ENCODE results near the gene BSN. TPM values are rescaled to one million over a fixed set of nuclear protein-coding genes. Genes with fewer than 3 reads are reported as not detected.

The BSN gene
- total and polyA plus RNA-seq, 2 of the 4 experiments (the other 2 are of a cell fraction) = under 0.01 to 0.03 TPM

DNA sequence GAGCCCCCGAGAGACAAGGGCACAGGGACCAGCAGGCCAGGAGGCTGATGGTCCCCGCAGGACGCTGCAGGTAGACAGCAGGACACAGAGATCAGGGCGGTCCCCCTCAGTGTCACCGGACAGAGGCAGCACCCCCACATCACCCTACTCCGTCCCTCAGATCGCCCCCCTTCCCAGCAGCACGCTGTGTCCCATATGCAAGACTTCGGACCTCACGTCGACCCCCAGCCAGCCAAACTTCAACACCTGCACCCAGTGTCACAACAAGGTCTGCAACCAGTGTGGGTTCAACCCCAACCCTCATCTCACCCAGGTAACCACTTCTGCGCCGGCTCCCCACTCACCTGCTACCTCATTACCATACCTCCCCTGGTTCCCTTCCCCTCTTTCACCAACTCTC, 70.8 kb downstream of the BSN start:
- H2AK5ac ChIP-seq (ENCODE audit: low read depth, low read length) = no peak overlapping the region
- intact Hi-C loops (cut with micrococcal nuclease) = no loop called here
- H4K20me1 ChIP-seq (ENCODE audit: insufficient read depth, low read length) = no peaks in the 10 kb centered on the region
- H2AK9ac ChIP-seq (replicated peaks; ENCODE audit: low read depth, low read length, poor library complexity) = no peak overlapping the region
- H3K4ac ChIP-seq (ENCODE audit: low read depth, low read length) = no peak overlapping the region
- TF ChIP-seq MXI1 (IDR thresholded peaks at IDR 0.05; ENCODE audit: borderline replicate concordance, low read depth, low read length) = no peak
- TF ChIP-seq RCOR1 (IDR thresholded peaks at IDR 0.05; ENCODE audit: insufficient replicate concordance, low read length) = no peak
- TF ChIP-seq CHD1 (IDR thresholded peaks at IDR 0.05; ENCODE audit: low read depth, low read length) = no peak
- no peak for TF ChIP-seq NFE2L2 (IDR thresholded peaks at IDR 0.05; ENCODE audit: low read depth, low read length)
- TF ChIP-seq FOS (IDR thresholded peaks at IDR 0.05; ENCODE audit: low read depth, low read length) = no peak
- no peak for TF ChIP-seq BHLHE40 (IDR thresholded peaks at IDR 0.05; ENCODE audit: low read depth, low read length)
- no peak for TF ChIP-seq MAFK (IDR thresholded peaks at IDR 0.05; ENCODE audit: low read depth, low read length)
- TF ChIP-seq POLR2A (IDR thresholded peaks at IDR 0.05; ENCODE audit: low read depth, low read length) = no peak
- TF ChIP-seq, protein P1, sequence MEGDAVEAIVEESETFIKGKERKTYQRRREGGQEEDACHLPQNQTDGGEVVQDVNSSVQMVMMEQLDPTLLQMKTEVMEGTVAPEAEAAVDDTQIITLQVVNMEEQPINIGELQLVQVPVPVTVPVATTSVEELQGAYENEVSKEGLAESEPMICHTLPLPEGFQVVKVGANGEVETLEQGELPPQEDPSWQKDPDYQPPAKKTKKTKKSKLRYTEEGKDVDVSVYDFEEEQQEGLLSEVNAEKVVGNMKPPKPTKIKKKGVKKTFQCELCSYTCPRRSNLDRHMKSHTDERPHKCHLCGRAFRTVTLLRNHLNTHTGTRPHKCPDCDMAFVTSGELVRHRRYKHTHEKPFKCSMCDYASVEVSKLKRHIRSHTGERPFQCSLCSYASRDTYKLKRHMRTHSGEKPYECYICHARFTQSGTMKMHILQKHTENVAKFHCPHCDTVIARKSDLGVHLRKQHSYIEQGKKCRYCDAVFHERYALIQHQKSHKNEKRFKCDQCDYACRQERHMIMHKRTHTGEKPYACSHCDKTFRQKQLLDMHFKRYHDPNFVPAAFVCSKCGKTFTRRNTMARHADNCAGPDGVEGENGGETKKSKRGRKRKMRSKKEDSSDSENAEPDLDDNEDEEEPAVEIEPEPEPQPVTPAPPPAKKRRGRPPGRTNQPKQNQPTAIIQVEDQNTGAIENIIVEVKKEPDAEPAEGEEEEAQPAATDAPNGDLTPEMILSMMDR (conservative IDR thresholded peaks at IDR 0.05; ENCODE audit: low read depth, low read length) = no peak
- TF ChIP-seq, protein P2, sequence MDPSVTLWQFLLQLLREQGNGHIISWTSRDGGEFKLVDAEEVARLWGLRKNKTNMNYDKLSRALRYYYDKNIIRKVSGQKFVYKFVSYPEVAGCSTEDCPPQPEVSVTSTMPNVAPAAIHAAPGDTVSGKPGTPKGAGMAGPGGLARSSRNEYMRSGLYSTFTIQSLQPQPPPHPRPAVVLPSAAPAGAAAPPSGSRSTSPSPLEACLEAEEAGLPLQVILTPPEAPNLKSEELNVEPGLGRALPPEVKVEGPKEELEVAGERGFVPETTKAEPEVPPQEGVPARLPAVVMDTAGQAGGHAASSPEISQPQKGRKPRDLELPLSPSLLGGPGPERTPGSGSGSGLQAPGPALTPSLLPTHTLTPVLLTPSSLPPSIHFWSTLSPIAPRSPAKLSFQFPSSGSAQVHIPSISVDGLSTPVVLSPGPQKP (IDR thresholded peaks at IDR 0.05; ENCODE audit: borderline replicate concordance, low read depth, low read length) = no peak
- no peak for TF ChIP-seq CEBPB (IDR thresholded peaks at IDR 0.05; ENCODE audit: low read depth, low read length)
- no peak for TF ChIP-seq SMC3 (IDR thresholded peaks at IDR 0.05; ENCODE audit: low read depth, low read length)
- TF ChIP-seq RAD21 (IDR thresholded peaks at IDR 0.05; ENCODE audit: low read length) = no peak
- TF ChIP-seq RFX5 (IDR thresholded peaks at IDR 0.05; ENCODE audit: low read depth, low read length) = no peak
- no peaks in the 10 kb centered on the region for H3K9me3 ChIP-seq (ENCODE audit: control insufficient read depth, insufficient read depth, low read length)
- no peak overlapping the region for H2BK5ac ChIP-seq (ENCODE audit: low read depth, low read length, poor library complexity, severe bottlenecking)
- no peak overlapping the region for H3K4me3 ChIP-seq (ENCODE audit: insufficient read depth, low read depth, low read length)
- H3K36me3 ChIP-seq (ENCODE audit: control insufficient read depth, insufficient read depth, low read length) = no peaks in the 10 kb centered on the region
- no peak overlapping the region for H3K14ac ChIP-seq (replicated peaks; ENCODE audit: low read depth, low read length)
- no peak overlapping the region for H2BK120ac ChIP-seq (ENCODE audit: low read depth, low read length)
- H4K5ac ChIP-seq (ENCODE audit: low read depth, low read length) = no peak overlapping the region
- H3K4me1 ChIP-seq (ENCODE audit: control insufficient read depth, insufficient read depth, low read length) = no peaks in the 10 kb centered on the region
- dilution Hi-C loops (cut with HindIII; ENCODE audit: low sequenced_read_pairs, unreplicated experiment) = no loop called here
- H3K23ac ChIP-seq (ENCODE audit: low read depth, low read length) = no peak overlapping the region
- 73% methylated on average over 4 of the region's 13 CpGs; no CpG with 5 or more reads in 1 of the 2 experiments for WGBS, 2 experiments (ENCODE audit: extremely low coverage in 2 of 2, insufficient read length in 1 of 2)
- CTCF ChIA-PET = no interaction called here
- no peaks in the 10 kb centered on the region for H3K79me1 ChIP-seq (ENCODE audit: low read depth in 1 of 2, low read length in 2 of 2)
- H3K56ac ChIP-seq (ENCODE audit: extremely low read depth, insufficient read depth, low read length) = no peak overlapping the region
- no peak overlapping the region for H4K91ac ChIP-seq (ENCODE audit: insufficient read depth, low read depth, low read length)
- H2AFZ ChIP-seq (replicated peaks; ENCODE audit: low read length, poor library complexity) = no peak overlapping the region
- H4K8ac ChIP-seq (ENCODE audit: low read depth in 2 of 2, low read length in 2 of 2) = no peak overlapping the region
- BruUV-seq (replicated peaks) = no TSS peak
- no peak overlapping the region for H3K18ac ChIP-seq (ENCODE audit: low read depth, low read length)
- POLR2A ChIA-PET (ENCODE audit: unreplicated experiment) = no interaction called here
- in situ Hi-C loops (cut with MboI; ENCODE audit: low sequenced_read_pairs) = no loop called here
- no peak overlapping the region for H2BK20ac ChIP-seq (ENCODE audit: low read depth, low read length)
- H3K9me1 ChIP-seq (ENCODE audit: insufficient read depth, low read length) = no peaks in the 10 kb centered on the region
- no peak overlapping the region for H3K9ac ChIP-seq (ENCODE audit: low read depth, low read length)
- peaks cover 71% of the 10 kb centered on the region for H3K27me3 ChIP-seq (ENCODE audit: control insufficient read depth, insufficient read depth, low read length)
- H2BK15ac ChIP-seq (ENCODE audit: low read depth, low read length) = no peak overlapping the region
- no peak for DNase-seq
- H3K4me2 ChIP-seq (ENCODE audit: low read depth, low read length) = no peak overlapping the region
- ATAC-seq (ENCODE audit: low read depth) = no peak
- no peak overlapping the region for H3K27ac ChIP-seq (ENCODE audit: insufficient read depth, low read length)

Measured in IMR-90 (cell line).